PC-3 (cell line): ENCODE measurements around the gene CNTN4.

Source experiments
- CTCF ChIP-seq: fragments of 300-600 bp; sonication (generic); conservative IDR thresholded peaks from 2 replicates; pipeline ENCODE4 v1.5.1; 2017; ENCODE audit warnings: antibody characterized with exemption, low read depth, mild to moderate bottlenecking, low read length
- EZH2 ChIP-seq: fragments of 300-600 bp; sonication (generic); IDR thresholded peaks from one replicate; pipeline ENCODE4 v1.6.1; 2017; ENCODE audit warnings: antibody characterized with exemption, mild to moderate bottlenecking, low read length; ENCODE audit not compliant: unreplicated experiment

GRCh38 chr3:2392981-2393380 is 294.3 kb downstream of the CNTN4 start:
- no peak for TF ChIP-seq CTCF
- no peak for TF ChIP-seq EZH2
